Ishikawa (cell line): ENCODE results near the gene UBN1.

ENCODE experiments used
- CEBPB ChIP-seq: IDR thresholded peaks from 2 replicates; pipeline ENCODE4 v1.6.1; 2012
- CREB1 ChIP-seq: IDR thresholded peaks from 2 replicates; pipeline ENCODE4 v1.6.1; 2012; ENCODE audit warnings: low read depth
- EGR1 ChIP-seq: IDR thresholded peaks from 2 replicates; pipeline ENCODE4 v1.6.1; 2012
- EP300 ChIP-seq: IDR thresholded peaks from 2 replicates; pipeline ENCODE4 v1.6.1; 2012; ENCODE audit warnings: borderline replicate concordance
- FOXM1 ChIP-seq: IDR thresholded peaks from 2 replicates; pipeline ENCODE4 v1.6.1; 2012; ENCODE audit warnings: low read depth, borderline replicate concordance
- NFIC ChIP-seq: IDR thresholded peaks from 2 replicates; pipeline ENCODE4 v1.6.1; 2012
- RAD21 ChIP-seq: IDR thresholded peaks from 2 replicates; pipeline ENCODE4 v1.6.1; 2012; ENCODE audit warnings: low read depth
- TAF1 ChIP-seq: IDR thresholded peaks from 2 replicates; pipeline ENCODE4 v1.6.1; 2012; ENCODE audit warnings: low read depth, mild to moderate bottlenecking
- TCF12 ChIP-seq: IDR thresholded peaks from 2 replicates; pipeline ENCODE4 v1.6.1; 2012; ENCODE audit warnings: low read depth
- TEAD4 ChIP-seq: IDR thresholded peaks from 2 replicates; pipeline ENCODE4 v1.6.1; 2012
- YY1 ChIP-seq: IDR thresholded peaks from 2 replicates; pipeline ENCODE4 v1.6.1; 2012; ENCODE audit warnings: low read depth
- ZBTB7A ChIP-seq: IDR thresholded peaks from 2 replicates; pipeline ENCODE4 v1.6.1; 2012; ENCODE audit warnings: low read depth
- TF ChIP-seq, protein P1 (sequence below): IDR thresholded peaks from 2 replicates; pipeline ENCODE4 v1.6.1; 2012; ENCODE audit warnings: low read depth, mild to moderate bottlenecking
- TF ChIP-seq, protein P2 (sequence below): IDR thresholded peaks from 2 replicates; pipeline ENCODE4 v1.6.1; 2012
- TF ChIP-seq, protein P3 (sequence below): IDR thresholded peaks from 2 replicates; pipeline ENCODE4 v1.6.1; 2012

The UBN1 gene

DNA sequence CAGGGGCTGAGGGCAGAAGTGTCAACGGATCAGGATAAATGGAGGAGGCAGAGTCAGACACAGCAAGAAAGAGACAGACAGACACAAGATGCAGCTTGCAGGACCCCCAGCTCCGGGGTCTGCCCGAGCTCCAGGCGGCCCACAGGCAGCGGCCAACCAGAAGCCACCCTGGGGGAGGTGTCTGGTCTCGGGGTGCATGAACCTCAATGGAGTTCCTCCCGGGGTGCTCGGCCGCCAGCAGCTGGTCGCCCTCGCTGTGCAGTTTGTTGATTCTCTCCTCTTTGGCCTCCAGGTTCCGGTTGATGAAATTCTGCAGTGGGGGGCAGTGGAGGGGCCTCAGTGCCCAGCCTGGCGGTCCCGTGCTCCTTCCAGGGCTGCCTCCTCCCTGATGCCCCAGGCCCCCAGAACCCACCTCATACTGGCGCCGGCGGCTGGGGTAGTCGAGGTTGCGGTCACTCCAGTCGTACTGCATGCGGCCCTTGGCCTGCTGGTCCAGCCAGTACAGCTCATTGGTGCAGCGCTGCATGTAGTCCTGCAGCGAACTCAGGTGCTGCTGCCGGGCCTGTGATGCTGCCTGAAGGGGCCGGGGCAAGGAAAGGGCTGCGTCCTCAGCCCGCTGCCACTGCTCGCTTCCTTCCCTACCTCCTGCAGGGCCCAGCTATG, 51.7 kb downstream of the UBN1 start:
- TF ChIP-seq ZBTB7A (no peak), FOXM1 (no peak), TCF12 (no peak), CREB1 (no peak), NFIC (no peak), EP300 (no peak), CEBPB (no peak), YY1 (no peak), RAD21 (no peak), EGR1 (no peak), TEAD4 (no peak), TAF1 (no peak)
- TF ChIP-seq, protein P1, sequence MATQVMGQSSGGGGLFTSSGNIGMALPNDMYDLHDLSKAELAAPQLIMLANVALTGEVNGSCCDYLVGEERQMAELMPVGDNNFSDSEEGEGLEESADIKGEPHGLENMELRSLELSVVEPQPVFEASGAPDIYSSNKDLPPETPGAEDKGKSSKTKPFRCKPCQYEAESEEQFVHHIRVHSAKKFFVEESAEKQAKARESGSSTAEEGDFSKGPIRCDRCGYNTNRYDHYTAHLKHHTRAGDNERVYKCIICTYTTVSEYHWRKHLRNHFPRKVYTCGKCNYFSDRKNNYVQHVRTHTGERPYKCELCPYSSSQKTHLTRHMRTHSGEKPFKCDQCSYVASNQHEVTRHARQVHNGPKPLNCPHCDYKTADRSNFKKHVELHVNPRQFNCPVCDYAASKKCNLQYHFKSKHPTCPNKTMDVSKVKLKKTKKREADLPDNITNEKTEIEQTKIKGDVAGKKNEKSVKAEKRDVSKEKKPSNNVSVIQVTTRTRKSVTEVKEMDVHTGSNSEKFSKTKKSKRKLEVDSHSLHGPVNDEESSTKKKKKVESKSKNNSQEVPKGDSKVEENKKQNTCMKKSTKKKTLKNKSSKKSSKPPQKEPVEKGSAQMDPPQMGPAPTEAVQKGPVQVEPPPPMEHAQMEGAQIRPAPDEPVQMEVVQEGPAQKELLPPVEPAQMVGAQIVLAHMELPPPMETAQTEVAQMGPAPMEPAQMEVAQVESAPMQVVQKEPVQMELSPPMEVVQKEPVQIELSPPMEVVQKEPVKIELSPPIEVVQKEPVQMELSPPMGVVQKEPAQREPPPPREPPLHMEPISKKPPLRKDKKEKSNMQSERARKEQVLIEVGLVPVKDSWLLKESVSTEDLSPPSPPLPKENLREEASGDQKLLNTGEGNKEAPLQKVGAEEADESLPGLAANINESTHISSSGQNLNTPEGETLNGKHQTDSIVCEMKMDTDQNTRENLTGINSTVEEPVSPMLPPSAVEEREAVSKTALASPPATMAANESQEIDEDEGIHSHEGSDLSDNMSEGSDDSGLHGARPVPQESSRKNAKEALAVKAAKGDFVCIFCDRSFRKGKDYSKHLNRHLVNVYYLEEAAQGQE: no peak
- TF ChIP-seq, protein P2, sequence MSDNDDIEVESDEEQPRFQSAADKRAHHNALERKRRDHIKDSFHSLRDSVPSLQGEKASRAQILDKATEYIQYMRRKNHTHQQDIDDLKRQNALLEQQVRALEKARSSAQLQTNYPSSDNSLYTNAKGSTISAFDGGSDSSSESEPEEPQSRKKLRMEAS: no peak
- TF ChIP-seq, protein P3, sequence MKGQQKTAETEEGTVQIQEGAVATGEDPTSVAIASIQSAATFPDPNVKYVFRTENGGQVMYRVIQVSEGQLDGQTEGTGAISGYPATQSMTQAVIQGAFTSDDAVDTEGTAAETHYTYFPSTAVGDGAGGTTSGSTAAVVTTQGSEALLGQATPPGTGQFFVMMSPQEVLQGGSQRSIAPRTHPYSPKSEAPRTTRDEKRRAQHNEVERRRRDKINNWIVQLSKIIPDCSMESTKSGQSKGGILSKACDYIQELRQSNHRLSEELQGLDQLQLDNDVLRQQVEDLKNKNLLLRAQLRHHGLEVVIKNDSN: no peak

DNA sequence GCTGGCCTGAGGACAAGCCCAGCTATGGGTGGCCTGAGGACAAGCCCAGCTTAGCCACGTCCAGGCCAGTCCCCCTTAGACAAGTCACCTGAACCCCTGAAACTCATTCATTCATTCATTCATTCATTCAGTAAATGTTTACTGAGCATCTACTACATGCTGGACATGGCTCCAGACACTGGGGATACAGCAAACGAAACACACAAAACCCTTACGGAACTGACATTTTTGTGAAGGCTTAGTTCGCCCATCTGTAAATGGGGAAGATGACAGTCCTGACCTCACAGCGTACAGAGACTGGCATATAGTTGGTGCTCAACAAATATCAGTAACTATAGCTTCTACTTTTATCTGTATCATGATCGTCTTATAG, 52.2 kb downstream of the UBN1 start:
- no peak for TF ChIP-seq TEAD4
- no peak for TF ChIP-seq CEBPB
- TF ChIP-seq, protein P3: no peak
- TF ChIP-seq CREB1: no peak
- TF ChIP-seq, protein P1: no peak
- no peak for TF ChIP-seq EGR1
- TF ChIP-seq ZBTB7A: no peak
- no peak for TF ChIP-seq TAF1
- TF ChIP-seq RAD21: no peak
- TF ChIP-seq NFIC: no peak
- TF ChIP-seq FOXM1: no peak
- no peak for TF ChIP-seq YY1
- TF ChIP-seq, protein P2: no peak
- no peak for TF ChIP-seq EP300
- no peak for TF ChIP-seq TCF12

DNA sequence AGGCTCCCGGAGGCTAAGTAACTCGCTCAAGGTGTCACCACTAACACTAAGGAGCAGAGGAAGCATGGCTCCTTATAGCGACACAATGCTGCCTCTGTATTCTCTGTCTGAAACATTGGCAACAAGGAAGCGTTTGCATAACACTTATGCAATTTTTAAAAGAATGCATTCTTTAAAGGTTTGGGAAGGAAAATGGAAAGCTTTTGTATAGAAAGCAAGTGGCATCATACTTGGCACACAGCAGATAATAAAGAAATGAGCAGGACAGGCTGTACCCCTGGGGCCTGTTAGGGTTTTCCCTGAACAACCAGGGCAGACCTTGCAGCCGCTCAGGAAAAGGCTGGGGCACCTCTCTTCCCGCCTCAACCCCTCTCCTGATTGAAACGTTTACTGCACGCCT, 52.8 kb downstream of the UBN1 start:
- TF ChIP-seq EGR1: no peak
- no peak for TF ChIP-seq ZBTB7A
- TF ChIP-seq EP300: no peak
- no peak for TF ChIP-seq TCF12
- TF ChIP-seq, protein P2: no peak
- TF ChIP-seq, protein P1: no peak
- TF ChIP-seq FOXM1: no peak
- no peak for TF ChIP-seq TEAD4
- TF ChIP-seq TAF1: no peak
- no peak for TF ChIP-seq CEBPB
- no peak for TF ChIP-seq YY1
- TF ChIP-seq NFIC: no peak
- no peak for TF ChIP-seq CREB1
- TF ChIP-seq, protein P3: no peak
- no peak for TF ChIP-seq RAD21
